Measurements from ENCODE around the gene TSPAN18. TPM values are rescaled to one million over a fixed set of nuclear protein-coding genes. Genes with fewer than 3 reads are reported as not detected.

Gene TSPAN18
- polyA plus RNA-seq, 4 donors = 53.1 to 61.4 (median 57.6) TPM

DNA sequence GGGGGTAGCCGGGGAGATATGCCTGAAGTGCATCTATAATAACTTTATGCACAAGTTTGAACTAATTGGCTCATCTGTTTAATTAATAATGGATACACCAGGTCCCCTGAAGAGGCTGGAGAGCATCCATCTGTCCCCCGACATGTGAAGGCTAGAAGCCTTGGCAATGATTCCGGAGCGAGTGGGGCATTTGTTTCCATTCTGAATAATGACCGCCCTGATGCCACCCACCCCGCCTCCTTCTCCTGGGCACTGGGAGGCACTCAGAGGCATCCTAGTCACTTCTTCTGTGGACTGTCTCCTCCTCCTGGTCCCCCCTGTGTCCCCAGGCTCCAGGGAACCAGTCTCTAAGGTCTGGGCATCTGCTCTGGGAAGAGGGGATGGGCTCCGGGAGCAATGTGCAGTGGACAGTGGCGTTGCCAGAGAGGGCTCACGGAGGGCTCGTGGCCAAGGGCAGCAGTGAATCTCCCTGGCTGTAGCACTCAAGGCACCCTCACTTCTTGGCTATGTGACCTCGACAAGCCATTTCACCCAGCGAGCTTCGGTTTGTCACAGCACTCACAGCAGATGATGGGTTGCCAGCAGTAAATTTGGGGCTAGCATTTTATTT lies 64.7 kb downstream of the TSPAN18 start:
- DNase-seq (ENCODE audit: low read depth in 4 of 4, low spot score in 3 of 4) = no peak

DNA sequence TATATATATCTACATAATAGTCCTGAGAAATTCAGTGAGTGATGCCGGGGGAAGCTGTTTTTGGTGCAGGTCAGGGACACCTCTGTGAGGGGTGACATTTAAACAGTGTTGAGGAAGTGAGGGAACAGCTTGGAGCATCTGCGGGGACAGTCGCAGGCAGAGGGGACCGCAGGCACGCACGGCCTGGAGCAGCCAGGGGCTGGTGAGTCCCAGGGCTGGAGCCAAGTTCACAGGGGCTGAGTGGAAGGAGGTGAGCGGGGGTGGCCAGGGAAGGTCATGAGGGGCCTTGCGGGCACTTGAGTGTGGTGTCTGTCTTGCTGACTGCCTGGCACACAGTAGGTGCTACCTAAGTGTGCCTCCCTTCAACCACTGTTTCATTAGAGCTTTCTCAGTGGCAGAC lies 65.4 kb downstream of the TSPAN18 start:
- no peak for DNase-seq (ENCODE audit: low read depth in 4 of 4, low spot score in 3 of 4)

DNA sequence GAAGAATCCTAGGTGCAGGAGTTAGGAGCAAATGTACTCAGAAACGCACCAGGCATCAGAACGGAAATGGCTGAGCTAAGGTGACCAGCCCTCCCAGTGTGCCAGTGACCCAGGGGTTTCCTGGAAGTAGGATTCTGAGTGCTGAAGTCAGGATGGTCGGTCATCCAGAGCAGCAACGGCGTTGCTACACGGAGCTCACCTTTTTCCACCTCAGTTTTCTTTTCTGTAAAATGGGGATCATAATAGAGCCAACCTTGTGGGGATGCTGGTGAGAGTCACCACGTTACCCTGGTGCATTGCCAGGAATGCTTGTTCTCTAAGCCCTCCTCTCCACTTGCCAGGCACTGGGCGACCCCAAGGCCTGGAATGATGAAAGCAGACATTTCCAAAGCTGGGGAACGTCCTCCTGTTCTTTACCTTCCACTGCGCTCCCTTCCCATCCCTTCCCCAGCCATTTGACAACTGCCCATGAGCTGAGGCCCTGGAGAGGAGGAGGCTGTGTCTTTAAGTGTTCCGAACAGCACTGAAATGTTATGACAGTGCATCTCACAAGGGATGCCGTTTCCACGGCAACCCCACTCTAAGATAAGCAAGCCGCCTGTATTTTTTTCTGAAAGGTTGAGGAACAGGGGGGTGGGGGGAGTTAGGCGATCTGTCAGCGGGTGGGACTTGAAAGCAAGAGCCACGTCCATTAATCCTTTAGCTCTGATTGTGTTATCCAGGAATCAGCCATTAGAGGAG lies 66.8 kb downstream of the TSPAN18 start:
- DNase-seq (ENCODE audit: low read depth in 4 of 4, low spot score in 3 of 4) = peak in 1 of 4 donors; percentile 33

DNA sequence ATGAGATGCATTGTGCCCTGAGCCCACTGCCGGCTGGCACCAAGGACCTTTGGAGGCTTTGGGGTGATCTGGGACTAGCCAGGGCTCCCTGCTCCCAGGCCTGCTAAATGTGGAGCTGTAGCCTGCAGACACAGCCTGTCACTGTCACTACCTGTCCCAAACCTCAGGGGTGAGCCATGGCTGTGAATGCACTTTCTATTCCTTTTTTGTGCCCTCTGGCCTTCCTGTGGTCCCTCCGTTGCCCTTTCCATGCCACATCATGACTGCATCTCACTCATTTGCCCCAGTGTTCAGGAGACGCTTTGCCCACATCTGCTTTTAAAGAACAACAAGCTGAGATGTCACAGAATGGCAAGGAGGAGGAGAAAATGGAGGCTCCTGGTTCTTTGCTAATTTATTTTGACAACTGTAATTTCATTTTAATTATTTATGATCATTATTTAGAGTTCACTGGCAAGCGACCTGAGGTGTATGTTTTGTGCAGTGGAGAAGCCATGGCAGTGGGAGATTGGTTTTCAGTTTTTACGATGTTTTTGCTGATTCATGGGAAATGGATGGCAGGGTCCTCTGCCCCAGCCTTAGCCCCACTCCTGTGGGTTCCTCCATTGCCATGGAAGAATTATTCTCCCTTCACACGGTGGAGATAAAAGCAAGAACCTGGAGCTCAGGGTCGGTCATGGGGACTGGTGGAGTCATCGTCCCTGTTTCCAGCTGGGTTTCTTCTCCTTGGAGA lies 69.2 kb downstream of the TSPAN18 start:
- no peak for DNase-seq (ENCODE audit: low read depth in 4 of 4, low spot score in 3 of 4)

DNA sequence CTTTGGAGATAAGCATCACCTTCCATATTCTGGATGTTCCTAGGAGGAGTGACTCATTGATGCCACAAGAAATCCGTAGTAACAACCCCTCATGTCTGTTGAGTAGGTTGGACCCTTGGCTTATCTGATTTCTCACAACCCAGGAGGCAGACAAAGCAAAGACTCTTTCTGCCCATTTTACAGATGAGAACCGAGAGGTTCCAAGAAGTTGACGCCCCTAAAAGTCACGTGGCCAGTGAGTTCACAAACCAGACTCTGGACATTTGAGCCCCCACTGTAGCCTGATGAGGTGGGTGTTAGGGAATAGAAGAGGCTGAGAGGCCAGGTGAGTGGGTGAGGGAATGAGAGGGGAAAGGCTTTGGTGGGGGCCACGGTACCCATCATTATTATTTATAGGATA lies 70.3 kb downstream of the TSPAN18 start:
- no peak for DNase-seq (ENCODE audit: low read depth in 4 of 4, low spot score in 3 of 4)

DNA sequence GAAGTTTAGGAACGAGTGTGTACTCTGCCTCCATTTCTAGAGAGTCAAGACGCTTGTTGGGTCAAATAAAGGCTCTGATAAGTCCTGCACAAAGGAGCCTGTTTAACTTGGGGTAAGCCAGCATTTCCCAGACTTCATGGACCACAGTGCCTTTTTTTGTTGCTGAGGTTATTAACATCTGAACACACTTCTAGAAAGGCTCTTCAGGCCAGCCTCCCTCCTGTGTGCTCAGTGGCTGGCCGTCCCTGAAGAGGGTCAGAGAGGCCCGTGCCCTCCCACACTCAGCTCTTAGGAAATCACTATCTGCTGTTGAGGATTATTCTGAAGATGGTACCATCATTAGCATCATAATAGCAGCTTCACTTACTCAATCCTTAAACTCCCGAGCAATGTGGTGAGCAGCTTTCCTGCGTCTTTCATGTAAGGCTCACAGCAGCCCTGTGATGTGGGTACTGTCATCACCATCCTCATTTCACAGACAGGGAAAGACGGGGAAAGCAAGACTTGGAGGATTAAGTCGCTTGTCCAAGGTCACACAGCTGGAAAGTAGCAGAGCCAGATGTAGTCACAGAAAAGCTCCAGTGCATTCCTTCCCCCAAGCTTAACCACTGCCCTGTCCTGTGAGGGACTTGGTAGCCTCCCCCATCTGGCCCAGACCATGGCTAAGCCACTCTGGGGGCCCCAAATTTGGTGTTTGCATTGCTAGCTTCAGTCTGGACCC lies 71.3 kb downstream of the TSPAN18 start:
- no peak for DNase-seq (ENCODE audit: low read depth in 4 of 4, low spot score in 3 of 4)

DNA sequence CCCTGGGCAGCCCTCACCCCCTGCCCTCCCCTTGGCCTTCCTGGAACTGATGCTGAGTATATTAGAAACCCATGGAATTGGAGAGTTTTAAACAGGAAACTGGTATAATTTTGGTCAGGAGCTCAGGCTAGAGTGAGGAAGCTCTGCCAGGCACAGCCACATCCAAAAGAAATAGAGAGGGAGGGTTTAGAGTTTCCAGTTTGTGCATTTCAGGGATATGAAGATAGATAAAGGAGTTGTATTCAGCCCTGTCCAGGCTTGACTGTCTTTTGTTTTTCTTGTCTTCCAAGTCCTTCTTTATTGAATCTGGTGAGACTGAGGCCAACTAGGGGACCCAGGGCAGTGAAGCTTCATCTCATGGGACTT lies 71.8 kb downstream of the TSPAN18 start:
- no peak for DNase-seq (ENCODE audit: low read depth in 4 of 4, low spot score in 3 of 4)

DNA sequence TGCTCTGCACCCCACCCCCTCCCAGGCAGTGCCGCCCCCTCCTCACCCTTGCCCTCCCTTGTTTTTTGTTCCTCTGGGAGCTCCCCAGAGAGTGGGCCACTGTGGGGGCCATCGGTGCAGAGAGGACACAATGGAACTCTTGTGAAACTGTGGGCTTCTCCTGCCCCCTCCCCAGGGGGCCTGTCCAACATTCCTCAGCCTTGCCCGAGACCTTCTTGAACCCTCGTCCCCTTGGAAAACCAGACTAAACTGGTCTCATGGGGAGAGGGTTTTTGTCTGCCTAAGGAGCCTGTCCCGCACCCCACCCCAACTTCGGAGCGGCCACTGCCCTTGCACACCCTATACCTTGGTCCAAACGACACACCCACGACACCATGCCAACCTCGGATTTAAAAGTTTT lies 72.2 kb downstream of the TSPAN18 start:
- no peak for DNase-seq (ENCODE audit: low read depth in 4 of 4, low spot score in 3 of 4)

DNA sequence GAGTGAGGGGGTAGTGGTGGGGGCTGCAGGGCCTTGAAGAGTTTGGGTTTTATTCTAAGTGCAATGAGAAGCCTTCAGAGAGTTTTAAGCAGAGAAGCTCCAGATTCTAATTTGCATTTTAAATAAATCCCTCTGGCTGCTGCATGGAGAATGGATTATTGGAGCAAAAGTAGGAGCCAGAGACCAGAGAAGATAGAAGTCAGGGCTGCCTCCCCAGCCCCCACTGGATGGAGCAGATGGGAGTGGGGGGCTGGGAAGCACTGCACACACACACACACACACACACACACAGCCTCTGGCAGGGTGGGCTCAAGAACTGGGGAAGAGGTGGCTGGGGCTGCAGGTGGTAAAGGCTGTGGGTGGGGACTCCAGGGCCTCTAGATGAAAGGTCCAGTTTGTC lies 75.6 kb downstream of the TSPAN18 start:
- no peak for DNase-seq (ENCODE audit: low read depth in 4 of 4, low spot score in 3 of 4)

DNA sequence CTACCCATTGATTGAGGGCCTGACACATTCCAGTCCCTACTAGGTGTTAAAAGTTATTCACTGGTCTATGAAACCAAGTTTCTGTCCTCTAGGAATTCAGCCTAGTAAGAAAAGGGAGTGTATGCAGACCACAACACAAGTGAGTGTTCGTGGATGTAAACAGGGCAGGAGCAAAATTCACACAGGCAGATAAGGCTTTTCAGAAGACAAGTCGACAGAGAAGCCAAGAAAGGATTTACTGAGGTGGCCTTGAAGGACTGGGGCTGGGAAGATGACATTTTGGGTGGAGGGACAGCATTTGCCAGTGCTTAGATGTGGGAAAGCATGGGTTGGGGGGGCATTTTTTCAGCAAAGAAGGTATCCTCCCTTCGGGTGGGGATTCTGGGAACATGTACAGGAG lies 76.2 kb downstream of the TSPAN18 start:
- DNase-seq (ENCODE audit: low read depth in 4 of 4, low spot score in 3 of 4) = no peak

DNA sequence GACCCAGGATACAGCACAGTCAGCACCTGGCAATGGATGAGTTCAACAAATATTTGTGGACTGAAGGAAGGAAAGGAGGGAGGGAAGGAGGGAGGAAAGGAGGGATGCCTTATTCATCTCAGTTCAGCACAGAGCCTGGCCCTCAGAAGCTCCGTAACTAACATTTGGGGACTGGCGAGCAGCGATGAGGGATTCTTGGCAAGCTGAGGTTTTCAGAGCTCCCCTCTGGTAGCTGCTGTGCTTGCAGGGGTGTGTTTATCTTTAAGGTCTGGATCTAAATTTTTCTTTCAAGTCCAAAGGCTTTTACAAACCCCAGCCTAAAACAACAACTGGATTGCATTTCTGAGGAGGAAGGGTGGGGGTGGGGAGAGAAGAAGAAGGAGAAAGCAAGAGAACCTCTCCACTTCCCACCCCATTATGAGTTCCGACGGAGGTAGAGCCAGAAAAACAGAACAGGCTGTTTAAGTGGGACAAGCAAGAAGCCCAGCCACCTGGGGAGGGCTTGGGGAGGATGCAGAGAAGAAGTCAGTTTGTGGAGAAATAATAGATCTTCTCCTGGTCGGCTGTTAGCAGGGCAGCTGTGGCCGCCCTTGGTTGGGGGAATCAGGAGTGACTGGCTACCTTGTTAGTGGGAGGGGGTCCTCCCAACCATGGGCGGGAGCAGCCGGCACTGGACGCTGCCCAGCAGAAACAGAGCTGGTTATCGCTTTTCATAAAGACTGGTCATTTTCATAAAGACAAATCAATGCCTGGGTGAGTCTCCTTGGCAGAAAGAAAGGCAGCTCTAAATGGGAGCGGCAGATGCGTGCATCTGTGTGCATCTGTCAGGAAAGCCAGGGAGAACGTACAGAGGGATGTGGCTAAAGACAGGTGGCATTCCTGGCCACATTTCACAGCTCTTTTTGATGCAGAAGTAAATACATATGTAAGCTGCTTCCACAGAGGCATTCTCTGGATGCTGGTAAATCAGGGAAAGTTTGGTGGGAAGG lies 78.0 kb downstream of the TSPAN18 start:
- no peak for DNase-seq (ENCODE audit: low read depth in 4 of 4, low spot score in 3 of 4)

DNA sequence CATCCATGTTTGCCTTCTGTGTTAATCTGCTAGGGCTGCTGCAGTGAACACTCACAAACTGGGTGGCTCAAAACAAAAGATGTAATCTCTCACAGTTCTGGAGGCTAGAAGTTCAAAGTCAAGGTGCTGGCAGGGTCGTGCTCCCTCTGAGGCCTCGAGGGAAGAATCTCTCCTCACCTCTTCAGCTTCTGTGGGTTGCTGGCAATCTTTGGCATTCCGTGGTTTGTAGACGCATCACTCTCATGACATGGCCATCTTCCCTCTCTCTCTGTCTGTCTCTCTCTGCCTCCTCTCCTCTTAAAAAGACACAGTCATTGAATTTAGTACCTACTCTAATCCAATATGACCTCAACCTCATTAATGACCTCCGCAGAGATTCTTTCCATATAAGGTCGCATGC lies 78.8 kb downstream of the TSPAN18 start:
- no peak for DNase-seq (ENCODE audit: low read depth in 4 of 4, low spot score in 3 of 4)

DNA sequence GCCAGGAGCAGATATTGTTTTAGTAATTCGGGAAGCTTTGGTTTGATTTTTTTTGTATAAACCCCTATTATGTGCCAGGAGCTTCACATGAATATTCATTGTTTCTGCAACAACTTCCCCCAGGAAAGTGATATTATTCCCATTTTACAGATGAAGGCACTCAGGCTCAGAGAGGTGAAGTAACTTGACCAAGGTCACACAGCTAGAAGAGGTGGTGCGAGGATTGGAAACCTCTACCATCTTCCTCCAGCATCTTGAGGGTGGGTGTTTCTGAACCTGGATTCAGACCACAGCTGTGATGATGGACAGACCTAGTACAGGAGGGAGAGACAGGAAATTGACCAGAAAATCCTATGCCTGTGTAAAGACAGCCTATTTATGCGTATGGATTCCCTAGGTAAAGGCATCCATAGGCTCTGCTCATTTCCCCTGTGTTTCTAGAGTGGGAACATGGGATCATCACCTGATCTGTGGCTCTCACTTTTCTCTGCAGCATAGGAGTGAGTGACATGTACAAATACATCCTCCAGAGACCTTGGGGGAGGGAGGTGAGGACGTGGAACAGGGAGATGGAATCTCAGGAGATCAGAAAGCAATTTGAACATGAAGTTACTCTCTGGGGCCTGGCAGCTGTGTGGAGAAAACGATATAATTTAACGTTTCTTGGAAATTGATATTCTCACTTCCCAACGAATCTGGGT lies 81.4 kb downstream of the TSPAN18 start:
- no peak for DNase-seq (ENCODE audit: low read depth in 4 of 4, low spot score in 3 of 4)

DNA sequence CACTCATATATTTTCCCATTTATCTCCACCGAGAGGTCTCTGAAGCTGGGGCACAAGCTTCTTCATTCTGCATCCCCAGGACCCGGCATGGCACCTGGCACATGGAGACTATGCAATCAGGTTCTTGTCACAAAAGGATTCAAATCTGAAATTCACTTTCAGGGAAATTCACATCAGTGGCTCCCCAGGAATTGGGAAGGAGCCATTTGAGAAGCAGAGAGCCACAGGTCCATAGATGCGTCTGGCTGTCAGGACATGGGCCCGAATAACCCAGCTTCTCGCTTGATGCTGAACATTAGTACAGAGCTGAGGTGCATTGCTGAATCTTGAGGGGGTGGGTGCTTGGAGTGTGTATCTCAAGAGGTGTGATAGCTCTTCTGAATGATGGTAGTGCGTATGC lies 82.5 kb downstream of the TSPAN18 start:
- DNase-seq (ENCODE audit: low read depth in 4 of 4, low spot score in 3 of 4) = no peak

DNA sequence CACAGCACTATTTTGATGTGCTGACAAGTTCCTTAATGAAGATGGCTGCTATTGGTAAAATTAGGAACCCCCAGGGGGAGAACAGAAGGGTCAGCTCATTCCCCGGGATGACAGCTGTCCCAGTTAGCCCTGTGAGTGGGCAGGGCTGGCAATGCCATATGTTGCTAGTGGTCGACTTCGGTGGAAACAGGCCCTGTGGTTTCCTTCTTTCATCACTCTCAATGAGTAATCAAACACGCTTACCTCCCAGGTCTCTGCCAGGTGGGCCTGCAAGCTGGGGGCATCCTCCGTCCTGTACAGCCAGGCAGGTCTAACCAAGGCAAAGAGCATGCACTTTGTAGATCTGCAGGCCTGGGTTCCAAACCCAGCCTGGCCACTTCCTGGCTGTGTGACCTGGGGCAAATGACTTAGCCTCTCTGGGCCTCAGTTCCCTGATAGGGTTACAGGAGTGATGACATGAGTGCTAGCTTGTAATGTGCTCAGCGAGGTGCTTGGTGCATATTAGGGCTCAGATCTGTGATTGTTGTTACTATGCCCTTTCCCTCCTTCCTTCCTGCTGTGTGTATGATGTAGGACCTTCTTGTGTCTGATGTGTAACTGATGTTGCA lies 85.2 kb downstream of the TSPAN18 start:
- DNase-seq (ENCODE audit: low read depth in 4 of 4, low spot score in 3 of 4) = no peak

DNA sequence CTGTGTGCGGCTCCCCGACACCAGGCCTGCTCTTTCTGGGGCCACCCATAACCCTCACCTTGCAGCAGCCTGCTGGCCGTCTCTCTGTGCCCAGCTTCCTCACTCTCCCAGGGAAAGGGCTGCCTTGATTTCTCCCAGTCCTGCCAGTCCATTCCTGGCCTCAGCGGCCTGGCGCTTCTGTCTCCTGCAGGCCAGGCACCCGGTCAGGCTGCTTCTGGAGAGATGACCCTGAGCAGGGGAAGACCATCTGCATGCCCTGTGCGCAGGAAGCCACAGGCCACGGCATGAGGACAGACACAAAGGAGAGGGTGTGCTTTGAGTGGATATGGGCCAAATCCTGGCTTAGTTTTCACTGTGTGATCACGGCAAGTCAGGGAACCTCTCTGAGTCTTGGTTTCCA lies 86.2 kb downstream of the TSPAN18 start:
- DNase-seq (ENCODE audit: low read depth in 4 of 4, low spot score in 3 of 4) = no peak

DNA sequence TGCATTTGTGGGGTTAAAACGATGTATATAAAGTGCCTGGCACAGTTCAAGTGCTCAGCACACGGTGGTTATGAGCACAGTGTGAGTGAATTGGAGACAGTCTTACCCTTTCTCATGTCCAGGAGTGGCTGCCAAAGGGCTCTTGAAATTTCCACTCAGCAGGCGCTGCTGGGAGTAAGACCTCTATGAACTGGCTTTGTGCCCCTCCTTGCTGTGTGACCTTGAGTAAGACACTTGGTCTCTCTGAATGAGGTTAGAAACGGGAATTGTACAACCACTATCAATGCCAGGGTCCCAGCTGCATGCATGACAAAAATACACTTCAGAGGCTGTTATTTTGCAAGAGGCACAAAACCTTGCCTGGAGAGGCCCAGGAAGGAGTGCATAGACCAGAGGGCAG lies 86.6 kb downstream of the TSPAN18 start:
- no peak for DNase-seq (ENCODE audit: low read depth in 4 of 4, low spot score in 3 of 4)

DNA sequence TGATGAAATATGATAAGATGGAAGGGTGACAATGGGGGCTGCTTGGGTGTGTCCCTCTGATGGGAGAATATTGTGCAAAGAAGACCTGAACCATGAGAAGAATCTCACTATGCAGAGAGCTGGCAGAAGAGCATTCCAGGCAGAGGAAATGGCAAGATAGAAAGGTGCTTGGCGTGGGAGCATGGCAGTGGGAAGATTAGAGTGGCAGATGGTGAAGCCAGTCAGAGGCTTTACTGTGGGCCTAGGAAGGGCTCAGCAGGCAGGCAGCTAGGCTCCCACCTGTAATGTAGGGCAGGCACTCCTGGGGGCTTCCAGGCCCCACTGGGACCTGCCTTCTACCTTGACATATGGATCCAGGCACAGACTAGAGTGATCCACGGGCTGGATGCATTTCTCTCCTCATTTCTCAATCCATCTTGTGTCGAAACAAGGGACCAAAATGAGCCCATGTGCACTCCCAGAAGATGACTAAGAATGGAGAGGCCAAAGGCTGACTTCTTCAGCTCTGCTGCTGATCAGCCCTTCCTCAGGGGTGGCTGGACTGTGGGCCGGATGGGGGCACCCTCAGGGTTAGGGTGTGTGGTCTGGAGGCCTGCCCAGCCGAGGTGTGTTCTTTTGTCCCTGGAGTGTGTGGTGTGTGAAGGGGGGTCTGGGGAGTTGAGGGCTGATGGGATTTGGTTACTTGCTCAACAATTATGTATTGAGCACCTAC lies 88.3 kb downstream of the TSPAN18 start:
- no peak for DNase-seq (ENCODE audit: low read depth in 4 of 4, low spot score in 3 of 4)

Measured in right renal pelvis (tissue), 4 donors.